Natural killer cell (primary cell): ENCODE measurements around the gene ARHGEF39. TPM values are rescaled to one million over a fixed set of nuclear protein-coding genes. Genes with fewer than 3 reads are reported as not detected.

ENCODE experiments used
- ATAC-seq, 3 donors: fragments of 150-1000 bp in 2 of 3; fragments of 200-7000 bp in 1 of 3; cut with Tn5 transposase; 1 replicate in 1 of 3; 2 replicates in 2 of 3; pipeline ENCODE4 v1.10.0; 2021; ENCODE audit warnings: mild to moderate bottlenecking in 2 of 3, moderate library complexity in 2 of 3
- DNase-seq, 2 donors: peaks; one replicate each; pipeline versions ENCODE4 v3.0.0 to v3.0.0-alpha.2; 2013 to 2021; ENCODE audit warnings: mixed read lengths in 1 of 2
- H3K27ac ChIP-seq: one replicate; pipeline ENCODE4 v1.5.1; 2013; ENCODE audit warnings: mild to moderate bottlenecking, low read length
- H3K27me3 ChIP-seq: one replicate; pipeline ENCODE4 v1.6.1; 2013; ENCODE audit warnings: low read length; ENCODE audit not compliant: control insufficient read depth, insufficient read depth
- H3K36me3 ChIP-seq: one replicate; pipeline ENCODE4 v1.6.1; 2013; ENCODE audit warnings: low read length; ENCODE audit not compliant: control insufficient read depth, insufficient read depth
- H3K4me1 ChIP-seq: one replicate; pipeline ENCODE4 v1.6.1; 2013; ENCODE audit warnings: low read length; ENCODE audit not compliant: control insufficient read depth, insufficient read depth
- H3K4me3 ChIP-seq: one replicate; pipeline ENCODE4 v1.5.1; 2013; ENCODE audit warnings: low read length
- H3K9me3 ChIP-seq: one replicate; pipeline ENCODE4 v1.6.1; 2013; ENCODE audit warnings: low read length; ENCODE audit not compliant: control insufficient read depth, insufficient read depth
- H3K27ac Mint-ChIP-seq, 2 donors: one replicate each; pipeline ENCODE4 v1.8.0; 2022; ENCODE audit warnings: mild to moderate bottlenecking in 2 of 2, mixed read lengths in 2 of 2, moderate library complexity in 1 of 2
- H3K27me3 Mint-ChIP-seq, 2 donors: one replicate each; pipeline ENCODE4 v1.8.0; 2022; ENCODE audit warnings: low read depth in 2 of 2, mixed read lengths in 2 of 2
- H3K36me3 Mint-ChIP-seq: one replicate; pipeline ENCODE4 v1.8.0; 2022; ENCODE audit warnings: mixed read lengths
- H3K4me1 Mint-ChIP-seq, 2 donors: one replicate each; pipeline ENCODE4 v1.8.0; 2022; ENCODE audit warnings: mixed read lengths in 2 of 2
- H3K4me3 Mint-ChIP-seq: one replicate; pipeline ENCODE4 v1.8.0; 2022; ENCODE audit warnings: mild to moderate bottlenecking, moderate library complexity, mixed read lengths
- H3K9me3 Mint-ChIP-seq, 2 donors: one replicate each; pipeline ENCODE4 v1.8.0; 2022; ENCODE audit warnings: mixed read lengths in 2 of 2
- CTCF ChIP-seq: fragments of 200-600 bp; IDR thresholded peaks from one replicate; pipeline ENCODE4 v1.8.0; 2022; ENCODE audit warnings: antibody characterized with exemption
- WGBS: methylation state at CpG from one replicate; pipeline ENCODE4 v1.1.7; 2013; ENCODE audit warnings: missing lambda C conversion rate; ENCODE audit not compliant: insufficient coverage; 5-methylcytosine and 5-hydroxymethylcytosine counted together
- intact Hi-C: fragments of 100-400 bp; cut with micrococcal nuclease; formaldehyde crosslinking; loops from one replicate; pipeline ENCODE4 v1.14.2; 2022
- total RNA-seq, 4 donors: library from RNA; stranded (reverse); fragments of 120-200 nt in 1 of 4; gene quantifications; one replicate each; pipeline versions ENCODE4 v1.2.3 to v1.2.4, GENCODE V29; 2013 to 2022

The ARHGEF39 gene
- total RNA-seq, 3 donors from 2014 or later (not counting 1 experiment from before 2014, with no cell fraction given), result 1.3 to 3.2 (median 1.5) TPM

- no peak for ATAC-seq
- Histone ChIP-seq H3K4me1 (peaks cover 59% of the 10 kb centered on the region), H3K36me3 (no peaks in the 10 kb centered on the region), H3K27ac (no peak overlapping the region), H3K4me3 (no peak overlapping the region), H3K9me3 (no peaks in the 10 kb centered on the region), H3K27me3 (no peaks in the 10 kb centered on the region)
- no peaks in the 10 kb centered on the region for H3K27me3 Mint-ChIP-seq
- DNase-seq, result no peak
- no peak overlapping the region for H3K4me3 Mint-ChIP-seq
- intact Hi-C loops, result no loop called here
- no peak overlapping the region for H3K27ac Mint-ChIP-seq
- H3K9me3 Mint-ChIP-seq, result no peaks in the 10 kb centered on the region
- no peak for TF ChIP-seq CTCF
- H3K36me3 Mint-ChIP-seq, result no peaks in the 10 kb centered on the region
- peaks cover 41 to 42% of the 10 kb centered on the region in 2 donors for H3K4me1 Mint-ChIP-seq
- 93% methylated on average over 6 of the region's 7 CpGs for WGBS
Measured at GRCh38 chr9:35651956-35652828, 12.8 kb downstream of the ARHGEF39 start.

- Histone ChIP-seq H3K4me3 (peak within 1 kb of the TSS; percentile 31), H3K27ac (peak within 1 kb of the TSS; percentile 42), H3K9me3 (no peaks in the 10 kb centered on the region), H3K27me3 (no peaks in the 10 kb centered on the region), H3K4me1 (peaks cover 58% of the 10 kb centered on the region), H3K36me3 (no peaks in the 10 kb centered on the region)
- Mint-ChIP-seq H3K9me3 (no peaks in the 10 kb centered on the region), H3K27me3 (no peaks in the 10 kb centered on the region), H3K27ac (peak within 1 kb of the TSS in 1 of 2 donors; percentile 98), H3K4me3 (peak within 1 kb of the TSS; percentile 25), H3K4me1 (peaks cover 33 to 39% of the 10 kb centered on the region in 2 donors), H3K36me3 (no peaks in the 10 kb centered on the region)
- intact Hi-C loops, result no loop called here
- 54% methylated on average over 18 of the region's 22 CpGs for WGBS
- no peak for ATAC-seq
- DNase-seq, result peak in 1 of 2 donors; percentile 67
- TF ChIP-seq CTCF, result no peak
Measured at GRCh38 chr9:35650341-35651158, 14.4 kb downstream of the ARHGEF39 start, which contains the start of gene SIT1. TSS of gene SIT1 (minus strand) at chr9:35650931. CDS start at chr9:35650853, 78 bp downstream.

GRCh38 chr9:35649431-35650340, 15.3 kb downstream of the ARHGEF39 start:
- Histone ChIP-seq H3K27me3 (no peaks in the 10 kb centered on the region), H3K4me1 (peaks cover 66% of the 10 kb centered on the region), H3K4me3 (peak overlapping the region; percentile 31), H3K27ac (peak overlapping the region; percentile 42), H3K36me3 (no peaks in the 10 kb centered on the region), H3K9me3 (no peaks in the 10 kb centered on the region)
- WGBS, result 62% methylated on average over 24 of the region's 26 CpGs
- no peak for TF ChIP-seq CTCF
- ATAC-seq (no peak), DNase-seq (peak in 1 of 2 donors; percentile 70)
- intact Hi-C loops, result no loop called here
- peak overlapping the region; percentile 98 for H3K27ac Mint-ChIP-seq
- H3K4me3 Mint-ChIP-seq, result peak overlapping the region; percentile 25
- no peaks in the 10 kb centered on the region for H3K36me3 Mint-ChIP-seq
- peaks cover 34 to 40% of the 10 kb centered on the region in 2 donors for H3K4me1 Mint-ChIP-seq
- no peaks in the 10 kb centered on the region for H3K9me3 Mint-ChIP-seq
- H3K27me3 Mint-ChIP-seq, result no peaks in the 10 kb centered on the region
